Right atrium auricular region (tissue), 2 donors: ENCODE data around the gene SLX4IP. TPM values are rescaled to one million over a fixed set of nuclear protein-coding genes. Genes with fewer than 3 reads are reported as not detected.

Source experiments
- DNase-seq: peaks from one replicate; pipeline ENCODE4 v3.0.0-alpha.2; 2019; ENCODE audit warnings: low spot score
- H3K27ac ChIP-seq, 2 donors: fragments of 200-600 bp; sonication (generic); 1 replicate in 1 of 2; 2 replicates in 1 of 2; pipeline ENCODE4 v1.5.1; 2016 to 2019
- H3K27me3 ChIP-seq, 2 donors: fragments of 200-600 bp; sonication (generic); one replicate each; pipeline versions ENCODE4 v1.5.1 to v1.6.0; 2017 to 2019
- H3K36me3 ChIP-seq: fragments of 200-600 bp; sonication (generic); one replicate; pipeline ENCODE4 v1.5.1; 2016
- H3K4me1 ChIP-seq, 2 donors: fragments of 200-600 bp; sonication (generic); one replicate each; pipeline versions ENCODE4 v1.5.1 to v1.6.0; 2017 to 2019
- H3K4me3 ChIP-seq, 2 donors: fragments of 200-600 bp; sonication (generic); 1 replicate in 1 of 2; 2 replicates in 1 of 2; pipeline ENCODE4 v1.5.1; 2017 to 2019; ENCODE audit warnings: mild to moderate bottlenecking in 1 of 2, moderate library complexity in 1 of 2
- H3K9me3 ChIP-seq, 2 donors: fragments of 200-600 bp; sonication (generic); one replicate each; pipeline ENCODE4 v1.5.1; 2019
- CTCF ChIP-seq, 2 donors: fragments of 200-600 bp; sonication (generic); IDR thresholded peaks; one replicate each; pipeline ENCODE4 v1.5.1; 2019; ENCODE audit warnings: antibody characterized with exemption in 2 of 2
- total RNA-seq, 2 donors: library from RNA; depleted of rRNA; stranded (reverse); fragments of >200 nt; gene quantifications; one replicate each; pipeline ENCODE4 v1.1.0, GENCODE V29; 2016

Gene SLX4IP
- total RNA-seq, 2 donors from 2014 or later: 1.1 to 2.0 TPM

- Histone ChIP-seq H3K27ac (no peak overlapping the region), H3K4me3 (no peak overlapping the region), H3K36me3 (no peaks in the 10 kb centered on the region), H3K4me1 (no peaks in the 10 kb centered on the region), H3K9me3 (no peaks in the 10 kb centered on the region), H3K27me3 (no peaks in the 10 kb centered on the region)
- DNase-seq: no peak
- no peak for TF ChIP-seq CTCF (IDR thresholded peaks at IDR 0.05)
Observed at GRCh38 chr20:10495173-10495572, 60.1 kb downstream of the SLX4IP start.

GRCh38 chr20:10496465-10496864 is 61.4 kb downstream of the SLX4IP start:
- no peak for TF ChIP-seq CTCF (IDR thresholded peaks at IDR 0.05)

GRCh38 chr20:10497283-10497682 is 62.2 kb downstream of the SLX4IP start:
- Histone ChIP-seq H3K9me3 (no peaks in the 10 kb centered on the region), H3K27me3 (no peaks in the 10 kb centered on the region)
- no peak for TF ChIP-seq CTCF (IDR thresholded peaks at IDR 0.05)

More at GRCh38 chr20:10496465-10496864, 61.4 kb downstream of the SLX4IP start:
- Histone ChIP-seq H3K9me3 (no peaks in the 10 kb centered on the region), H3K36me3 (no peaks in the 10 kb centered on the region), H3K27me3 (no peaks in the 10 kb centered on the region), H3K27ac (no peak overlapping the region), H3K4me1 (no peaks in the 10 kb centered on the region), H3K4me3 (no peak overlapping the region)
- DNase-seq: no peak

GRCh38 chr20:10497791-10498190 is 62.7 kb downstream of the SLX4IP start:
- Histone ChIP-seq H3K9me3 (no peaks in the 10 kb centered on the region), H3K4me1 (no peaks in the 10 kb centered on the region), H3K4me3 (no peak overlapping the region), H3K27me3 (no peaks in the 10 kb centered on the region), H3K36me3 (no peaks in the 10 kb centered on the region), H3K27ac (no peak overlapping the region)
- no peak for DNase-seq
- no peak for TF ChIP-seq CTCF (IDR thresholded peaks at IDR 0.05)

More at GRCh38 chr20:10497283-10497682, 62.2 kb downstream of the SLX4IP start:
- Histone ChIP-seq H3K36me3 (no peaks in the 10 kb centered on the region), H3K27ac (no peak overlapping the region), H3K4me3 (no peak overlapping the region), H3K4me1 (no peaks in the 10 kb centered on the region)
- DNase-seq: no peak

- Histone ChIP-seq H3K4me3 (no peak overlapping the region), H3K27ac (no peak overlapping the region), H3K27me3 (no peaks in the 10 kb centered on the region), H3K4me1 (no peaks in the 10 kb centered on the region), H3K9me3 (no peaks in the 10 kb centered on the region), H3K36me3 (no peaks in the 10 kb centered on the region)
- no peak for TF ChIP-seq CTCF (IDR thresholded peaks at IDR 0.05)
- DNase-seq: no peak
Observed at GRCh38 chr20:10498200-10498599, 63.1 kb downstream of the SLX4IP start.

- no peaks in the 10 kb centered on the region for H3K27me3 ChIP-seq
- no peak for DNase-seq
- H3K27ac ChIP-seq: no peak overlapping the region
- no peaks in the 10 kb centered on the region for H3K36me3 ChIP-seq
- H3K4me3 ChIP-seq: no peak overlapping the region
- TF ChIP-seq CTCF (IDR thresholded peaks at IDR 0.05): no peak
- no peaks in the 10 kb centered on the region for H3K9me3 ChIP-seq
- H3K4me1 ChIP-seq: peaks cover 0 to 19% of the 10 kb centered on the region in 2 donors
Observed at GRCh38 chr20:10501402-10501801, 66.3 kb downstream of the SLX4IP start.
